Measurements from ENCODE around the gene TMEM121B. TPM values are rescaled to one million over a fixed set of nuclear protein-coding genes. Genes with fewer than 3 reads are reported as not detected.
"Not testable (repeated sequence)": the region's sequence is repeated elsewhere in the genome, so short reads cannot be mapped to it uniquely, and the experiment has no call there.

TMEM121B gene
- polyA plus RNA-seq (ENCODE audit: insufficient read length): 1.0 TPM
- long read RNA-seq, donor 1, full-length matches to known transcripts: 1 of 1 reads
- long read RNA-seq, donor 1, partial matches to known transcripts: 0 of 1 reads
- long read RNA-seq, donor 1, other reads (novel, unspliced or antisense): 0 of 1 reads
- long read RNA-seq, donor 2, full-length matches to known transcripts: 1 of 1 reads
- long read RNA-seq, donor 2, partial matches to known transcripts: 0 of 1 reads
- long read RNA-seq, donor 2, other reads (novel, unspliced or antisense): 0 of 1 reads
- long read RNA-seq, donor 3, full-length matches to known transcripts: 2 of 2 reads
- long read RNA-seq, donor 3, partial matches to known transcripts: 0 of 2 reads
- long read RNA-seq, donor 3, other reads (novel, unspliced or antisense): 0 of 2 reads
- long read RNA-seq, donor 4: 0 reads
- long read RNA-seq, donor 5: 0 reads
- long read RNA-seq, donor 6, full-length matches to known transcripts: 1 of 1 reads
- long read RNA-seq, donor 6, partial matches to known transcripts: 0 of 1 reads
- long read RNA-seq, donor 6, other reads (novel, unspliced or antisense): 0 of 1 reads
- long read RNA-seq, donor 7, full-length matches to known transcripts: 1 of 1 reads
- long read RNA-seq, donor 7, partial matches to known transcripts: 0 of 1 reads
- long read RNA-seq, donor 7, other reads (novel, unspliced or antisense): 0 of 1 reads
- long read RNA-seq, donor 8: 0 reads

DNA sequence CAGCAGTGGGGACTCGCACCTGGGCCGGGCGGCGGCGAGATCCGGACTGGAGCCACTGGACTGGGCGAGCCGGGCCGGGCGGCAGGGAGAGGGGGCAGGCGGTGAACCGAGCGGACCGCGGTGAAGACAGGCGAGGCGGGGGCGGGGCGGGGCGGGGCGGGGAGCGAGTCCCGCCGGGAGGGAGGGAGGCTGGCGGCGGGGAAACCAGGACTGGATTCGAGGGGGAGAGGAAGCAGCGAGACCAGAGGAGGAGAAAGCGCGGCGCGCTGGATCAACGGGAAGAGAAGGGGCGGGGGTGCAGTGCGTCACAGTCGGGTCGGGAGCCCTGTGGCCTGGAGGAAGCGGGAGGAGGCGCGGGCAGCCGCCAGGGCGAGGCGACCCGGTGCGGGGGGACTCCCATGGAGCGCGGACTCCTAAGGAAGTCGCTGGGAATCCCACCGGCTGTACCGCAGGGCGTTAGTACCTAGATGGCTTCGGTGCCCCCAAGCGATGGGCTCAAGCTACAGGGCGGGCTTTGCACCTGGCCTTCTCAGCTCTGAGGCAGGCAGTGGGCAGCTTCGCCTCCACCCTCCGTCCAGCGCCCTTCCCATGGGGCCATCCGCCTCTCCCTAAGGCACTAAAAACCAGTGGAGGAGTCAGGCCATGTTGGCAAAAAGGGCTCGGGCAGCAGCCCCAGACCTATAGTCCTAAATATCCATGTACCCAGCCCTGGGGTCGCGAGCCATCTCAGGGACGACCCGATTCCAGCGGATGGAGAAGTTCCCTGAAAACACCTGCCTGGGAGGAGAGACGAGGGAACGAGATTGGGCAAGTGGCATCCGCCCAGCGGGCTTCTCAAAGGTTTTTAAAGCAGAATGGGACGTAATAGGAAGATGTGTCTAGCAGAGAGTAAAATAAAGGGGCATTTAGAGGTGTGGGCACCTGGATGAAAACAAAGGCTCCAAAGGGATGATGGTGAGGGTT lies at the start of gene TMEM121B:
Gene TMEM121B, minus strand, starts transcription at position 128 of the 963 bp plus-strand sequence. CDS start 233 bp downstream, outside the sequence.
- peak; percentile 71 for DNase-seq

- DNase-seq: no peak
Observed at GRCh38 chr22:17167486-17167885, 46.3 kb upstream of the TMEM121B start.

DNA sequence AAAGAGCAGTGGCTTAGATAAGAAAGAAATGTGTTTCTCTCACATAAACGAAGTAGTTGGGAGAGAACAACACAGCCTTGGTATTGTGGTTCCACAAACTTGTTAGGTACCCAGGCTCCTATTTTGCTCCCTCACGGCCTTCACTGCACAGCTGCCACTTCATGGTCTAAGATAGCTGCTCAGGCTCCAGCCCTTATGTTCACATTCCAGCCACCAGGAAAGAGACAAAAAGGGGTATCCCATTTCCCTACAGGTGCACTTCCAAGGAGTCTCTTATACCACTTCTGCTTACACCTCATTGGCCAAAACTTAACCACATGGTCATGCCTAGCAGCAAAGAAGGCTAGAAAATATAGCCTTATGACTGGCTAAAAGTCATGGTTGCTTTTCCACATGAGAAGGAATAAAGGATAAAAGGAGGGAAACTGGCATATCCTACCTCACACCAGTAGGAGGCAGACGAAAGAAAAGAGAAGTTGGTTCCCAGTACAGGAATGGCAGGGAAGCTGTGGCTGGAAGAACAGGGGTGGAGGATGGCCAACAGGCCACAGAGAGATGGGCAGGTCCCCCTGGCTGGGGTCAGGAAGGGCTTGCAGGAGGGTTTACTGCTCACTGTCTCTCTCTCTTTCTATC lies 43.3 kb upstream of the TMEM121B start:
- no peak for DNase-seq

GRCh38 chr22:17162731-17163130 lies 41.6 kb upstream of the TMEM121B start:
- DNase-seq: no peak

DNA sequence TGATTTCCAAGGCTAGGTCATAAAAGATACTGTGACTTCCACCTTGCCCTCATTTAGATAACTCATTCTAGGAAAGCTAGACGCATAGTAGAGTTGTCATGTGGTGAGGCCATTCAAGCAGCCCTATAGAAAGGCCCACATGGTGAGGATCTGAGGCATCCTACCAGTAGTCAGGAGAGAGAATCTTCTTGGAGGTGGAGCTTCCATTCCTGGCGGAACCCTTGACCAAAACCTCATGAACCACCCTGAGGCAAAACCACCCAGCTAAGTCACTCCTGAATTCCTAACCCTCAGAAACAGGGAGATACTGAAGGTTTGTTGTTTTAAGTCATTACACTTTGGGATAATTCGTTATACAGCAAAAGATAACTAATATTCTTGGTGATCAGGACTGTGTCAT lies 40.8 kb upstream of the TMEM121B start:
- no peak for DNase-seq

- peak; percentile 52 for DNase-seq
Observed at GRCh38 chr22:17159504-17159951, 38.4 kb upstream of the TMEM121B start.

GRCh38 chr22:17158568-17159503 lies 37.7 kb upstream of the TMEM121B start, which contains the start of gene HDHD5:
Gene HDHD5, minus strand, starts transcription at chr22:17159277. Its CDS starts 26 bp downstream, at chr22:17159251.
- peak; percentile 90 for DNase-seq

- DNase-seq: no peak
Observed at GRCh38 chr22:17158176-17158567, 37.0 kb upstream of the TMEM121B start.

GRCh38 chr22:17157714-17158113 lies 36.6 kb upstream of the TMEM121B start:
- DNase-seq: no peak

DNA sequence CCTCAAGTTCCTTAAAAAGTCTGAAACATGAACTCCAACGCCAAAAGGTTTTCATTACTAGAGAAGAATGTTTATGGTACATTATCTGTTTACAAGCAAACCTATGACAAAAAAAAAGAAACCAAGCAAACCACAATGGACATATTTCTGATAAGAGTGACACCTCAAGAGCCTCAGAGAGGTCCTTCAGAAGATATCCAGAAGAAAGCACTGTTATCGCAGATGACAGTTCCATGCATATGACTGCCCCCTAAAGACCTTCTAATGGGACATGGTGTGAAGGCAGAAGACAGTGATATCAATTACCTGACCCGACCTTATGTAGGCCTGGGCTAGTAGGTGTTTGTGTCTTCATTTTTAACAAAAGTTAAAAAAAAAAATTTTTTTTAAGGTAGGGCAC lies 34.8 kb upstream of the TMEM121B start:
- DNase-seq: no peak

GRCh38 chr22:17152971-17153370 lies 31.8 kb upstream of the TMEM121B start:
- no peak for DNase-seq

GRCh38 chr22:17152340-17152739 lies 31.2 kb upstream of the TMEM121B start:
- no peak for DNase-seq

DNA sequence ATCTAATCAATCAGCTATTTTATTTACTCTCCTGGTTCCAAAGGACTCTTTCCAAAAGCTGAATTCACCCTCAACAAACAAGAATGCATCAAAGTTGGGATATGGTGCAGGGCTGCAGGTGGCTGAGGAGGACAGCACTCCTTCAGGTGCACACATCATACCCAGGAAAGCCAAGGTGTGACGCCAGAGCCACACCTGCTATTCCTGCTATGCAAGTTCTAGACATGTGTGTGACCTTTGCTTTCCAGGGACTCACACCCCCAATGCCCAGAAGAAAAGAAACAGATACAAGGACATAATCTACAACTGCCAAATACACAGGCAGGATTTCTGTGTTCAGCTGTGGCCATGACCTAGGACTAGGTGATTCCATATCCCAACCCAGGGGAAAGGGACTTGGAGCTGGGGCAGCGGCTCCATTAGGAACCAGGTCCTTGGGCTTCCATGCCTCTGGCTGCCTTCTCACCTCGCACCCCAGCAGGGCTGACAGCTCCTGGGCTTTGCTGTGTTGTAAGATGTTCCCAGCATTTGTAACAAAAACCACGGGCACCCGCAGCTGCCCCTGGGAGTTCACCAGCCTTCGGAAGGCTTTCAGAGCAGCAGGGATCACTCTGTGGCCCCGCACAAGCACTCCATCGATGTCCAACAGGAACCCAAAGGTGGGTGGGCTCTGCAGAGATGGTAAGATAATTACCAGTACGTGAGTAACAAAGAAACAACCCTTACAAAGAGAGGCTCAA lies 28.1 kb upstream of the TMEM121B start:
- DNase-seq: no peak

- not testable (repeated sequence) for DNase-seq
Observed at GRCh38 chr22:17147458-17147857, 26.3 kb upstream of the TMEM121B start.

DNA sequence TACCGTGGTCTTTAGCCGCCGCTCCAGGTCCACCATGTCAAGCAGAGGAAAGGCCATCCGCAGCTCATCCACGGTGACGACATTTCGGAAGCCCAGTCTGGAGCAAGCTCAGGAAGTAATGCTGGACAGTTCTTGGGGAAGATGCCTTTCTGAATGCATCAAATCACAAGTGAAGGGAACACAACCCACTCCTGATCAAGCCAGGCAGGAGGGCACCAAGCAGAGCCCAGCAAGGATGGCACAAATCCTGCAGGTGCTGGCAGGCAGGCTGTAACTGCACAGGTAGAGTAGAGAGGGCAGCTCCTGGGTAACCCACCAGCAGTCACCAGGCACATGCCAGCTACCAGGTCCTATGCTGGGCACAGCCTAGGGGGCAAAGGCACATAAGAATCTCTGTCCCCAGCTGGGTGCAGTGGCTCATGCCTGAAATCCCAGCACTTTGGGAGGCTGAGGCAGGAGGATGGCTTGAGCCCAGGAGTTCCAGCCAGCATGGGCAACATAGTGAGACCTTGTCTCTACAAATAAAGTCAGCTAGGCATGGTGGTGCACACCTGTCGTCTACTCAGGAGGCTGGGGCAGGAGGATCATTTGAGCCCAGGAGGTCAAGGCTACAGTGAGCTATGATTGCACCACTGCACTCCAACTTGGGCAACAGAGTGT lies 24.0 kb upstream of the TMEM121B start:
- DNase-seq: no peak

DNA sequence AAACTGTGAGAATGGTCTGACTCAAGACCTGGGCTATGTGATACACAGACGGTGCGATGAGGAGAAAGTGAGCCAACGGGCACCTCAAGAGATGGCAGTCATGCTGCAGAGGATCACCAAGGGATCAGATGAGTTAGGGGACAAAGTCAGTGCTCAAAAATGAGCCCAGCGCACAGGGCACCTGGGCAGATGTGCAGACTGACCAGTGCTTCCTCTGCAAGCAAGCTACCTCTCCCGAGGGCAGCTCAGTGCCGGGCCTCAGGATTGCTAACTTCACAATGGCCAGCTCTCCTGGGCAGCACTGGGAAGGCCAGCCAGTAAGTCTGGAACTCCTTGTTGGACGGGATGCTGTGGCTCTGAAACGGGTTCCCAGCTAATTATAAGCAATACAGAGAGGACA lies 22.7 kb upstream of the TMEM121B start:
- DNase-seq: no peak

- DNase-seq: no peak
Observed at GRCh38 chr22:17143101-17143500, 21.9 kb upstream of the TMEM121B start.

- no peak for DNase-seq
Observed at GRCh38 chr22:17140826-17141766, 19.9 kb upstream of the TMEM121B start.
